Ramos (cell line): ENCODE measurements around the gene PTPN1.
"Not testable (repeated sequence)": the region's sequence is repeated elsewhere in the genome, so short reads cannot be mapped to it uniquely, and the experiment has no call there.

Experiments used
- in situ Hi-C: fragments of 300-500 bp; cut with MboI; formaldehyde crosslinking; loops from one replicate; pipeline ENCODE4 v1.14.3; 2022; ENCODE audit warnings: low sequenced_read_pairs; ENCODE audit not compliant: unreplicated experiment

The PTPN1 gene

GRCh38 chr20:50525681-50526080 lies 15.5 kb downstream of the PTPN1 start:
- in situ Hi-C loops, result no loop called here

DNA sequence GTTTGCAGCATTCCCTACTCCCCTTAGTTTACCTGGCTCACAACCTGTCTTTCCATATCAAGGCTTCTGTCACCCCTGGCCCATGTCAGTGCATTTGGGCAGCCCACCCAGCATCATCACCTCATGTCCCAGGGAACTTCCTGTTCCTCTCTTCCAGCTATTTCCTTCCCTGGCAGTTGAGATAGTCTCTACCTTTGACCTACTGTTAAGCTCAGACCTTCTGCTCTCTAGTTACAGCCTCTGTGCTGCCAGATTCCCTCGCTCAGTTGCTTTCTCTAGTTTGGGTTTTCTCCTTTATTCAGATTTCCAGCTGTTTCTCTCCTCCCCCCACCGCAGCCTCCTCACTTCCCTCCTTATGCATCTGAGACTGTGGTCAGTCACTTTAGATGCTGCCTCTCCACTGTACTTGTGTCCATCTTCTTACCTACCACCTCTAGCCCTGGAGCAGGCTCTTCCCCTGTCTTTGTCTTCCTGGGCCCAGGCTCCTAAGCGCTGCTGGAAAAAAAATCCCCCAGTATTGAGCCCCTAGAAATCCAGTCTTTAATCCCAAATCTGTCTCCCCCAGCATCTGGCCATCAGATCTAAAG lies 16.3 kb downstream of the PTPN1 start:
- in situ Hi-C loops, result no loop called here

GRCh38 chr20:50527068-50527605 lies 17.0 kb downstream of the PTPN1 start:
- in situ Hi-C loops, result no loop called here

DNA sequence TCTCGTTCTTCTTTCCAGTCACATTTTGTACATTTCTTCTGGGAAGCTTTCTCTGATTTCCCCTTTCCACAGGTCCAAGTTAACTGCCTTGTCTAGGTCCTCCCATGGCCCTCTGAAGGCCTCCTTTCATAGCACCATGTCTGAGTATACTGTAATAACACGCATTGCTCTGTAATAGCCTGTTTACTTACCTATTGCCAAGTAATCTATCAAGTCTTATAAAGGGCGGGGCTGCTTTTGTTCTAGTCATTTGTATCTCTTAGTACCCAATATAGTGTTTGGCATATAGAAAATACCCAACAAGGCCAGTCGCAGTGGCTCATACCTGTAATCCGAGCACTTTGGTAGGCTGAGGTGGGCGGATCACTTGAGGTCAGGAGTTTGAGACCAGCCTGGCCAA lies 17.9 kb downstream of the PTPN1 start:
- in situ Hi-C loops, result no loop called here

DNA sequence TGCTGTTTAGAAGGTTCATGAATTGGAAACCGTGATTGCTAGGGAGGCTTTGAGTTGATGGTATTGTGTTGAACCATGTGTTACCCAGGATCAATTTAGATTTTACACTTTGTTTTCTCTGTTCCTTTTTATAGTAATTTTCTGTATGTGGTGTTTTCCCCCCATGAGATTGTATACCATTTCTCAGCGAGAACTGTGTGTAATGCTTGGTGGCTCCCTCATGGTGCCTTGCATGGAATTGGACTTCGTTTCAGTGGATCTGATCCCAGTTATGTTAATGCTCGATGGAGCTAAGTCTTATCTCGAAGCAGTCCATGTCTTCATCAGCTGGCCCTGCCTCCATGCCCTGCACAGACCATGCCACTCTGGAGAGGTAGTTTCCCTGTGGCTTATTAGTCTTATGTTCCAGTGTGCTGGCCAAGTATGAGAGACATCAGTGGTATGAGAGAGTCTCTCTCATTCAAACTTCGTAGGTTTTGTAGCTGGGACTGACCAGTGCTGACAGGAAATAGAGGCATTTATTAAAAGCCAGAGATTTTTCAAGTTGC lies 18.7 kb downstream of the PTPN1 start:
- in situ Hi-C loops, result no loop called here

DNA sequence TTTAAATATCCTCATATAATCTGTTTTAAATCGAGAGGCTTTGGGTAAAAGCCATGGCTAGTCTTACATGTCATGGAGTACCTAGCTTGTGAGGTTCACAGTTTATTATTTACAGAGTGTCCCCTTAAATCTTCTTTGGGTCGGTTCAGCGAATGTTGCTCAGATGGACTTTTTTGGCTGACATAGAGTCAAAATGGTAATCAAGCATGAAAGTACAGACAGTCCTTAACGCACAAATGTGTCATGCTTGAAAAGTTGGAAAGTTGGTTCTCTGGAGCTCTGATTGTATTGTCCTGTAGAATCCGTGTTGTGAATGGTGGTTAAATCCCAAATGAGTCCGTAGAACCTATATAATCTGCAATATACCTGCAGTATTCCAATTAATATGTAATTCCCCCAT lies 22.0 kb downstream of the PTPN1 start:
- in situ Hi-C loops, result no loop called here

DNA sequence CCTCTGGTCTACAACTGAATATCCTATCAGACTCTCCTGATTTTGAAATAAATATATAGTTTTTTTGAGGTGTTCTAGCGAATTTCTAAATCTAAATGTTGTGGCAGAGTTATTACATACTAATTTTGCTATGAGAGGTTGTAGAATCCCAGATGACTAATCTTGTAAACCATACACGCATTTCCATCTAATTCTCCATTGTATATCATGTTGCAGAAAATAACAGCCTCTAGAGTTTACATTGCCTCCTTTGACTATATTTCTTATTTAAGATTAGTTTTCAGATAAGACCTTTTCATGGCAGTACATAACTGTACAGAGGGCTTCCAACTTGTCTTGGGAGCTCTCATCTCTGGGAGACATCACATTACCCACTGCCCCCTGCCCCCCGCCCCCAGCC lies 22.9 kb downstream of the PTPN1 start:
- in situ Hi-C loops, result no loop called here

DNA sequence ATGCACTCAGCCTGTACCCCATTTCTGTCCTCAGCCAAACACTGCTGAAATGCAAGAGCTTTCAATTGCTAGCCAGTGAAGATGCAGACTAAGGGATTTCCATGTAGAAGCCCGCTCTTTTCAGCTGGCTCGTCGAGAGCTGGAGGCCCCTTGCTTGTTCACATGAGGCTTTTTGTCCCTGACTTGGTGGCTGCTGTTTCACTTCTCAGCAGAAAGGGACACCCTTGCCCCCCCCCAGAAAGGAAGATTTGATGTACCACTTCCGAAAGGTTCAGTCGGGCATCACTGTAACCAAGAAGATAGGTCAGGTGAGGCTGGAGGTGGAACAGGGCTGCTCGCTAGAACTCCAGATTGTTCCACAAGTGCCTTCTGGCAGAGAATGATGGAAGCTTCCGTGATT lies 23.3 kb downstream of the PTPN1 start:
- in situ Hi-C loops, result no loop called here

- in situ Hi-C loops, result no loop called here
These were observed 24.4 kb downstream of the PTPN1 start for GRCh38 chr20:50534567-50534966.

DNA sequence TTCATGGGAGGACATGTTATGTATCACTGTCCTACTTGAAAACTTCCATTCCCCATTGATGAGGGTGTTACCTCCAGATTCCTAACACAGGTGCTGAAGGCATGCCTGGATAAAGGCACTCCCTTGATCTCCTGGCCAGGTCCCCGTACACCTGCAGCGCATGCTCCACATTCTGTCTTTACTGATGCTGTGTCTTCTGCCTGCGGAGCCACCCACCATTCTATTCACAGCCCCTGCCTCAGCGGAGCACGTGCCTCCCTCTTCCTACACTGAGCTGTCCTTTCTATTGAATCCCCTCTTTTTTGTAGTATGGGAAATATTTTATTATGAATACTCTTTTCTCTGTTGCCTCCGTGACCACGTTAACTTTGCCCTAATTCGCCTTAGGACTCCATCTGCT lies 25.0 kb downstream of the PTPN1 start:
- in situ Hi-C loops, result no loop called here

DNA sequence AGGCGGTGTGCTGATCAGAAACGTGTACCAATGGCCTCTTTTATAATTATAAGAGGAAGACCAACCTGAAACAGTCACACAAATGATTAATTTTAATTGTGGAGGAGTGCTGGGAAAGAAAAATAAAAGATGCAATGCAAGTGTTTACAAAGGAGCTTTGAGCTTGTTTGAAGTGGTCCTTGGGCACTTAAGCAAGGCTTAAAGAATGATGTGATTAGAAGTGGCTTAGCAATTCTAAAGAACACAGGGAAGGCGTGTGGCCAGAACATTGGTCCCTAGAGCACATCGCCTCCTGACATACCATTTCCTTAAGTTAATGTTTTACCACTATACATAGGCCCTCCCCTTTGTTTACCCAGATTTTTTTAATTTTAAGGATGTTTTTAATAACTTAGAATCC lies 26.1 kb downstream of the PTPN1 start:
- in situ Hi-C loops, result no loop called here

DNA sequence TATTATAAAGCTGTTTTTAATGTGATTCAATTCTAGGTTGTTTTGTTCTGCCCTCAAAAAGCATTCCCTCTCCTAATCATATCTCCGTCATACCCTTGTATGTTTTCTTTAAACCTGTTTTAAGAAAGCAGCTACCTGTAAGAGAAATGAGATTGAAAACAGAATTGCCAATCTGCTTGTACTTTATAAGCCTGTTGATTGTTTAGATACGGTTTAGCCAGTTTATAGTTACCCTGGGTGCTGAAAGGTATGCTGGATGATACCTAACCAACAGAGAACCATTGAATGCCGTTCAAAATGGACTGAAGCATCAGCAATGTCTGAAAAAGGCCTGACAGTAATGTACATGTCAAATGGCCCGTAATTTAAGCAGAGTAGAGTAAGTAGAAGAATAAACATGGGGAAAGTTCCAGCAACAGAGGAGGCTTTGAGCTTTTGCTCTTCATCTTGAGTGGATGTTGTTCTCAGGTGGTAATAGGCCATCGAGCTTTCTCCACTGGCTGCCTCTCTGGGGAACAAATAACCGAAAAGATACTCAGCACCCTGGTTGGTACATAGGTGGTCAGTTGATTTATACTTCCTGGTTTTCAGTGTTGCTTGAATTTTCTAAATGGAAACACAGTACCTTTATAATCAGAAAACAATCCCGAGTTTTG lies 27.5 kb downstream of the PTPN1 start:
- in situ Hi-C loops, result no loop called here

GRCh38 chr20:50538276-50538675 lies 28.1 kb downstream of the PTPN1 start:
- in situ Hi-C loops, result no loop called here

GRCh38 chr20:50539798-50540197 lies 29.6 kb downstream of the PTPN1 start:
- in situ Hi-C loops, result not testable (repeated sequence)

DNA sequence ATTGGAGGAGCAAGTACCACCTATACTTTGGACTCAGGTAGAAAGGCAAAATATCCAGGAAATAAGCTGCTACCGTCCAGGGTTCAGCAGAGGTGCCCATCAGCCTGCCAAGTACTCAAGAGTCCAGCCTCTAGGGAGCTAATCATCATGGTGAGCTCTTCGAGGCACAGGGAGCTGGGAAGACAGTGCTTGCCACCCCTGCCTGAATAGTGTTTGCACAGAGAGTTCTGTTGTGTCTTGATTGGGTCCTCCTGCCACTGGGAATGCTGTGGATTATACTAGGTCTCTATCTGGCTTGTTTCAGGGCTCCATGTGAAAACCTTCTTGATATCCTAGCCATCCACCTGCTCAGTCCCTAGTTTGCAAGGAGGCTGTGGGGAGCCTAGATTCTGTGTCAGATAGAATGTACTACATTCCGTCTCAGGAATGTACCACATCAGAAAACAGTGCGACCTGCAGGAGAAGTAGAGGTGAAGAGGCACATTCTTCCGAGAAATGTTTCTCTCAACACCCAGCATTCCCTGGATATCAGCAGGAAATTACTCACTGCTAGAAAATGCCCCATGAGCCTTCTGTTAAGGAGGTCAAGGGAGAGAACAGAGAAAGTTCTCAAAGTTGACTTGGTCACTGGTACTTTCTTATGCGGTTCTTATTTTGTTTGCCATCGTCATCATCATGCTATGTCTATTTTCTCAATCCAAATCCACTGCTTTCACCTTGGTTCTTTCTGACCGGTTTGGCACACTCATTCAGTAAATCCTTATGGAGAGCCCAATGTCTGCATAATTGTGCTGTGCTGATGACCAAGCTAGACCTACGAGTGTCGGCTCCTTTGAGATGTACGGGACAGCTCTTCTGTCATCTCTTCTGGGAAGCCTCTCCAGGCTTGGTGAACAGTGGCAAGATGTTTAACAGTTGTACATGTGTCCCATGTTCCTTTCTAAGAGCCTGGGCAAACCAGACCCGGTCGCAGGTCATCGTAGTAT lies 30.7 kb downstream of the PTPN1 start:
- in situ Hi-C loops, result no loop called here

DNA sequence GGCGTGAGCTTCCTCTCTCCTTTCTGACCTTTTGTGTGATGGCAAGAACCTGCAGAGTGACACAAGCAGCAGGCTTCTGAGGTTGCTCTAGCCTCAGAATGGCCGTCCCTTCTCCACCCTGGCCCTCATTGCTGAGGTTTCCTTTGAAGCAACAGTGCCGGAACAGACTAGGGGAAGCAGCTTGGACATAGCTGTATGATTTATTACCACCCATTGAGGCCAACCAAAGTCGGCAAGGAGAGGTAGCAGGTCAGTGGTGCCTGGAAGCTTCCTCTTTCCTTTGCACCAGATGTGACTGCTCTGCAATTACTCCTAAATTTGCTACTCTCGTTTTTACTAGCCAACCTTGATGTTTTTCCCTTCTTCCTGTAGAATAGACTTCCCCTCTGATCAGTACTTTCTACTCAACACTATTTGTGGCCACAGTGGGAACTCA lies 31.4 kb downstream of the PTPN1 start:
- in situ Hi-C loops, result no loop called here

DNA sequence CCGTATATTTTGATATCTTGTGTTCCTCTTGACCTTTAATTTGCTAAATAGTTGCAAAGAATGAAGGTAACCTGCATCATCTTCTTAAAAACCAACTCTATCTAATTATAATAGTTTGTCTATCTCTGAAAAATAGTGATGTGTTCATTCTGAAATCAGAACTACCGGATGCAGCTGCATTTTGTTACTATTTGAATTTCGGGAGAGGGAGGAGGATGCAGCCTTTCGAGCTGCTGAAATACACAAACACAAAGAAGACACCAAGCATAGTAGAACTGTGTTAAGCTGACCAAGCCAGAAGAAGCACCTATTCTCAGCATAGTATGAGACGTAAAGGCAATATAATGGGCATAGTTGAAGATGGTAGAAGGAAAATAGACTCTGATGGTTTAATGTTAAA lies 33.1 kb downstream of the PTPN1 start:
- in situ Hi-C loops, result no loop called here

- in situ Hi-C loops, result no loop called here
These were observed 34.9 kb downstream of the PTPN1 start for GRCh38 chr20:50545126-50545525.

DNA sequence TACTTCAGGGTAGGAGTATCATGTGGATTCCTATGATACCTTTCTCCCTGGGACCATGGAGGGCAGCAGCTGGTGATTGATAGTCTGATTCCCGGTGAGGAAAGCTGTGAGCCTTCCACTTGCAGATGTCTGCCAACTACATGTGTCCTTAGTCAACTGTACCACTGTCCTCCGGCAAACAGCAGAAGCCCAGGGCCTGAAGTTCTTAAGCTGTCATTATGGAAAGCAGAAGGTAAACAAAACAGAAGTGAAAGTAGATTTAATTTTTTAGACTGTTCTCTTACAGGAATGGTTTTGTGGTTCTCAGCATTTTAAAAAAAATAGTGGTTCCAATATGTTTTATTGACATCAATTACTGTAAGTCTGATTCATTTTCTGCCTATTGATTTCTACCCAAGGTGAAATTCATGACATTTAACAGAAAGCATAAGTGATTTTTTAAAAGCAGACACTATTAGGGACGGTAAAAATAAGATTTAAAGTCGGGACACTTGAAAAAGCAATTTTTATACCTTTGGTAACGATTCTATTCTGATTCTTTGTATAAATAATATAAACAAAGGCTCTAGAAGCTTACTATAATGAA lies 36.6 kb downstream of the PTPN1 start:
- in situ Hi-C loops, result no loop called here

DNA sequence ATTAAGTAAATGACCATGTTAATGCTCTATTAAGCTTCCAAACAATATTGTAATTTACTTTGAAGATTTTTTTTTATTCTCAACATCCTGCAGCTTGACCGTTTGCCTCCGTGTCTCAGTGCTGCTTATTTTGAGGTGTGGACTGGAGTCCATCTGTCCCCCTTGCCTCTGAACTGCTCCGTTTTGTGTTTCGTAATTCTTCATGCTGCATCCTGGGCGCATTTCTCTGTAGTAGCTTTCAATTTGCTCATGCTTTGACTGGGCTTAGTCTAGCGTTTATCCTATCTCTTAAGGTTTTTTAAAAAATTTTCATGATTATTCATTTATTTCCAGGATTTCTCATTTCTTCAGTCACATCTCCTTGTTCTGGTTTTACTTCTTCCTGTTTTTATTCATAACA lies 37.8 kb downstream of the PTPN1 start:
- in situ Hi-C loops, result no loop called here
